ENCODE measurements around the gene ONECUT2.

The ONECUT2 gene

GRCh38 chr18:57437766-57438671 lies 2.8 kb downstream of the ONECUT2 start:
- H2AFZ ChIP-seq (ENCODE audit: low read length), result no peak overlapping the region
- H3K4me1 ChIP-seq (ENCODE audit: low read length), result no peaks in the 10 kb centered on the region
- H3F3A ChIP-seq (ENCODE audit: insufficient read depth, low read length), result no peaks in the 10 kb centered on the region
- no peak for DNase-seq
- H3K9me3 ChIP-seq (replicated peaks; ENCODE audit: insufficient read depth, low read length), result no peaks in the 10 kb centered on the region
- TF ChIP-seq EZH2 (optimal IDR thresholded peaks at IDR 0.05; ENCODE audit: low read depth, low read length) (no peak), CTCF (IDR thresholded peaks at IDR 0.05; ENCODE audit: low read length) (no peak), EZH2phosphoT487 (IDR thresholded peaks at IDR 0.05; ENCODE audit: low read length) (no peak)
- no peaks in the 10 kb centered on the region; the same call in 1 of the 2 replicates for H3K27me3 ChIP-seq (replicated peaks; ENCODE audit: insufficient read depth, low read length)
- no peaks in the 10 kb centered on the region for H3K79me2 ChIP-seq (ENCODE audit: low read length)
- no peak overlapping the region for H3K4me3 ChIP-seq (ENCODE audit: low read length)
- H3K36me3 ChIP-seq (replicated peaks; ENCODE audit: insufficient read depth, low read length), result no peaks in the 10 kb centered on the region
- no peaks in the 10 kb centered on the region for H4K20me1 ChIP-seq (ENCODE audit: insufficient read depth, low read length)
- H3K4me2 ChIP-seq (ENCODE audit: low read depth, low read length), result no peak overlapping the region
- H3K9ac ChIP-seq (ENCODE audit: low read length), result no peak overlapping the region
- H3K9me2 ChIP-seq (replicated peaks; ENCODE audit: insufficient read depth, low read length), result no peaks in the 10 kb centered on the region
- no peak overlapping the region for H3K27ac ChIP-seq (ENCODE audit: low read length)

- DNase-seq, result no peak
- Histone ChIP-seq H3K9me3 (replicated peaks; ENCODE audit: insufficient read depth, low read length) (no peaks in the 10 kb centered on the region), H3K4me3 (ENCODE audit: low read length) (no peak overlapping the region), H3K9ac (ENCODE audit: low read length) (no peak overlapping the region), H3K36me3 (replicated peaks; ENCODE audit: insufficient read depth, low read length) (no peaks in the 10 kb centered on the region), H2AFZ (ENCODE audit: low read length) (no peak overlapping the region), H3K4me2 (ENCODE audit: low read depth, low read length) (no peak overlapping the region), H4K20me1 (ENCODE audit: insufficient read depth, low read length) (no peaks in the 10 kb centered on the region), H3K27me3 (replicated peaks; ENCODE audit: insufficient read depth, low read length) (no peaks in the 10 kb centered on the region; the same call in 1 of the 2 replicates), H3F3A (ENCODE audit: insufficient read depth, low read length) (no peaks in the 10 kb centered on the region), H3K79me2 (ENCODE audit: low read length) (no peaks in the 10 kb centered on the region), H3K9me2 (replicated peaks; ENCODE audit: insufficient read depth, low read length) (no peaks in the 10 kb centered on the region), H3K4me1 (ENCODE audit: low read length) (no peaks in the 10 kb centered on the region), H3K27ac (ENCODE audit: low read length) (no peak overlapping the region)
- TF ChIP-seq CTCF (IDR thresholded peaks at IDR 0.05; ENCODE audit: low read length) (no peak), EZH2phosphoT487 (IDR thresholded peaks at IDR 0.05; ENCODE audit: low read length) (no peak), EZH2 (optimal IDR thresholded peaks at IDR 0.05; ENCODE audit: low read depth, low read length) (no peak)
Measured at GRCh38 chr18:57438743-57439608, 3.8 kb downstream of the ONECUT2 start.

GRCh38 chr18:57439609-57439968 lies 4.4 kb downstream of the ONECUT2 start:
- Histone ChIP-seq H3K27ac (ENCODE audit: low read length) (no peak overlapping the region), H3K9ac (ENCODE audit: low read length) (no peak overlapping the region), H3K4me1 (ENCODE audit: low read length) (no peaks in the 10 kb centered on the region), H3K9me2 (replicated peaks; ENCODE audit: insufficient read depth, low read length) (no peaks in the 10 kb centered on the region), H3K36me3 (replicated peaks; ENCODE audit: insufficient read depth, low read length) (no peaks in the 10 kb centered on the region), H2AFZ (ENCODE audit: low read length) (no peak overlapping the region), H3K79me2 (ENCODE audit: low read length) (no peaks in the 10 kb centered on the region), H3F3A (ENCODE audit: insufficient read depth, low read length) (no peaks in the 10 kb centered on the region), H4K20me1 (ENCODE audit: insufficient read depth, low read length) (no peaks in the 10 kb centered on the region), H3K9me3 (replicated peaks; ENCODE audit: insufficient read depth, low read length) (no peaks in the 10 kb centered on the region), H3K27me3 (replicated peaks; ENCODE audit: insufficient read depth, low read length) (no peaks in the 10 kb centered on the region; the same call in 1 of the 2 replicates), H3K4me3 (ENCODE audit: low read length) (no peak overlapping the region), H3K4me2 (ENCODE audit: low read depth, low read length) (no peak overlapping the region)
- DNase-seq, result no peak
- no peak for TF ChIP-seq CTCF (IDR thresholded peaks at IDR 0.05; ENCODE audit: low read length)
- no peak for TF ChIP-seq EZH2phosphoT487 (IDR thresholded peaks at IDR 0.05; ENCODE audit: low read length)
- no peak for TF ChIP-seq EZH2 (optimal IDR thresholded peaks at IDR 0.05; ENCODE audit: low read depth, low read length)

All from MM.1S (cell line).